ENCODE data around the gene MORC1. TPM values are rescaled to one million over a fixed set of nuclear protein-coding genes. Genes with fewer than 3 reads are reported as not detected.

The MORC1 gene
- total and polyA plus RNA-seq, 2 experiments from 2014 or later = not detected

GRCh38 chr3:108953700-108954099, 164.2 kb downstream of the MORC1 start, which contains the start of gene GUCA1C:
Gene GUCA1C (minus strand): TSS chr3:108953879. CDS start chr3:108953762, 117 bp downstream.
- Histone ChIP-seq H3K4me1 (ENCODE audit: low read depth) (no peaks in the 10 kb centered on the region), H3K4me3 (no peak within 1 kb of the TSS), H3K9me3 (ENCODE audit: low read depth) (no peaks in the 10 kb centered on the region), H3K27ac (no peak within 1 kb of the TSS), H3K27me3 (no peaks in the 10 kb centered on the region), H3K36me3 (no peaks in the 10 kb centered on the region)
- no peak for DNase-seq (ENCODE audit: low read depth in 1 of 2, low spot score in 1 of 2)
- TF ChIP-seq CTCF (IDR thresholded peaks at IDR 0.05; ENCODE audit: low read depth, low read length) = no peak

GRCh38 chr3:108953210-108953609, 164.7 kb downstream of the MORC1 start:
- no peaks in the 10 kb centered on the region for H3K4me1 ChIP-seq (ENCODE audit: low read depth)
- no peaks in the 10 kb centered on the region for H3K27me3 ChIP-seq
- H3K27ac ChIP-seq = no peak overlapping the region
- no peak for DNase-seq (ENCODE audit: low read depth in 1 of 2, low spot score in 1 of 2)
- no peaks in the 10 kb centered on the region for H3K36me3 ChIP-seq
- no peak for TF ChIP-seq CTCF (IDR thresholded peaks at IDR 0.05; ENCODE audit: low read depth, low read length)
- no peak overlapping the region for H3K4me3 ChIP-seq
- no peaks in the 10 kb centered on the region for H3K9me3 ChIP-seq (ENCODE audit: low read depth)

- no peaks in the 10 kb centered on the region for H3K27me3 ChIP-seq
- H3K4me1 ChIP-seq (ENCODE audit: low read depth) = no peaks in the 10 kb centered on the region
- no peak for DNase-seq (ENCODE audit: low read depth in 1 of 2, low spot score in 1 of 2)
- no peaks in the 10 kb centered on the region for H3K36me3 ChIP-seq
- H3K9me3 ChIP-seq (ENCODE audit: low read depth) = no peaks in the 10 kb centered on the region
- H3K4me3 ChIP-seq = no peak overlapping the region
- no peak overlapping the region for H3K27ac ChIP-seq
- TF ChIP-seq CTCF (IDR thresholded peaks at IDR 0.05; ENCODE audit: low read depth, low read length) = no peak
Measured at GRCh38 chr3:108951820-108952501, 166.0 kb downstream of the MORC1 start.

- Histone ChIP-seq H3K27ac (no peak overlapping the region), H3K9me3 (ENCODE audit: low read depth) (no peaks in the 10 kb centered on the region), H3K36me3 (no peaks in the 10 kb centered on the region), H3K4me1 (ENCODE audit: low read depth) (no peaks in the 10 kb centered on the region), H3K27me3 (no peaks in the 10 kb centered on the region), H3K4me3 (no peak overlapping the region)
- no peak for DNase-seq (ENCODE audit: low read depth in 1 of 2, low spot score in 1 of 2)
- TF ChIP-seq CTCF (IDR thresholded peaks at IDR 0.05; ENCODE audit: low read depth, low read length) = no peak
Measured at GRCh38 chr3:108947855-108948254, 170.1 kb downstream of the MORC1 start.

- no peaks in the 10 kb centered on the region for H3K9me3 ChIP-seq (ENCODE audit: low read depth)
- H3K36me3 ChIP-seq = no peaks in the 10 kb centered on the region
- H3K4me3 ChIP-seq = no peak overlapping the region
- no peak for TF ChIP-seq CTCF (IDR thresholded peaks at IDR 0.05; ENCODE audit: low read depth, low read length)
- H3K4me1 ChIP-seq (ENCODE audit: low read depth) = no peaks in the 10 kb centered on the region
- H3K27me3 ChIP-seq = no peaks in the 10 kb centered on the region
- no peak for DNase-seq (ENCODE audit: low read depth in 1 of 2, low spot score in 1 of 2)
- H3K27ac ChIP-seq = no peak overlapping the region
Measured at GRCh38 chr3:108946292-108947285, 171.3 kb downstream of the MORC1 start.

Data from cardiac muscle cell (in vitro differentiated cells and primary cell).